ENCODE data around the gene LRATD1. TPM values are rescaled to one million over a fixed set of nuclear protein-coding genes. Genes with fewer than 3 reads are reported as not detected.
"Not testable (repeated sequence)": the region's sequence is repeated elsewhere in the genome, so short reads cannot be mapped to it uniquely, and the experiment has no call there.

The LRATD1 gene
- total RNA-seq = not detected

- DNase-seq = no peak
Observed at GRCh38 chr2:14632133-14632936, at the start of gene LRATD1. LRATD1 (plus strand) TSS chr2:14632717; CDS start chr2:14633980, 1,263 bp downstream.

GRCh38 chr2:14583059-14583458 is 49.5 kb upstream of the LRATD1 start:
- DNase-seq = no peak

- DNase-seq = no peak
Observed at GRCh38 chr2:14583802-14584201, 48.7 kb upstream of the LRATD1 start.

- DNase-seq = no peak
Observed at GRCh38 chr2:14587119-14587518, 45.4 kb upstream of the LRATD1 start.

- no peak for DNase-seq
Observed at GRCh38 chr2:14601156-14601770, 31.3 kb upstream of the LRATD1 start.

GRCh38 chr2:14602309-14602708 is 30.2 kb upstream of the LRATD1 start:
- no peak for DNase-seq

- no peak for DNase-seq
Observed at GRCh38 chr2:14603676-14604075, 28.8 kb upstream of the LRATD1 start.

- no peak for DNase-seq
Observed at GRCh38 chr2:14608245-14608644, 24.3 kb upstream of the LRATD1 start.

- no peak for DNase-seq
Observed at GRCh38 chr2:14614017-14614416, 18.5 kb upstream of the LRATD1 start.

GRCh38 chr2:14615121-14615520 is 17.4 kb upstream of the LRATD1 start:
- no peak for DNase-seq

GRCh38 chr2:14615760-14616159 is 16.8 kb upstream of the LRATD1 start:
- DNase-seq = no peak

GRCh38 chr2:14616342-14616741 is 16.2 kb upstream of the LRATD1 start:
- no peak for DNase-seq

- DNase-seq = no peak
Observed at GRCh38 chr2:14616950-14617349, 15.6 kb upstream of the LRATD1 start.

- no peak for DNase-seq
Observed at GRCh38 chr2:14619441-14619840, 13.1 kb upstream of the LRATD1 start.

- DNase-seq = no peak
Observed at GRCh38 chr2:14621114-14621513, 11.4 kb upstream of the LRATD1 start.

- DNase-seq = no peak
Observed at GRCh38 chr2:14621906-14622549, 10.5 kb upstream of the LRATD1 start.

- DNase-seq = not testable (repeated sequence)
Observed at GRCh38 chr2:14622550-14622939, 10.0 kb upstream of the LRATD1 start.

- no peak for DNase-seq
Observed at GRCh38 chr2:14623237-14623636, 9.3 kb upstream of the LRATD1 start.

GRCh38 chr2:14626873-14627272 is 5.6 kb upstream of the LRATD1 start:
- DNase-seq = no peak

- no peak for DNase-seq
Observed at GRCh38 chr2:14628901-14629300, 3.6 kb upstream of the LRATD1 start.

GRCh38 chr2:14631406-14632040 is 994 bp upstream of the LRATD1 start:
- DNase-seq = no peak

GRCh38 chr2:14633061-14633460 is 544 bp downstream of the LRATD1 start:
- DNase-seq = no peak

GRCh38 chr2:14633461-14634181 is 1.1 kb downstream of the LRATD1 start:
- DNase-seq = no peak
